Measurements from ENCODE around the gene RUNX2.

Gene RUNX2

DNA sequence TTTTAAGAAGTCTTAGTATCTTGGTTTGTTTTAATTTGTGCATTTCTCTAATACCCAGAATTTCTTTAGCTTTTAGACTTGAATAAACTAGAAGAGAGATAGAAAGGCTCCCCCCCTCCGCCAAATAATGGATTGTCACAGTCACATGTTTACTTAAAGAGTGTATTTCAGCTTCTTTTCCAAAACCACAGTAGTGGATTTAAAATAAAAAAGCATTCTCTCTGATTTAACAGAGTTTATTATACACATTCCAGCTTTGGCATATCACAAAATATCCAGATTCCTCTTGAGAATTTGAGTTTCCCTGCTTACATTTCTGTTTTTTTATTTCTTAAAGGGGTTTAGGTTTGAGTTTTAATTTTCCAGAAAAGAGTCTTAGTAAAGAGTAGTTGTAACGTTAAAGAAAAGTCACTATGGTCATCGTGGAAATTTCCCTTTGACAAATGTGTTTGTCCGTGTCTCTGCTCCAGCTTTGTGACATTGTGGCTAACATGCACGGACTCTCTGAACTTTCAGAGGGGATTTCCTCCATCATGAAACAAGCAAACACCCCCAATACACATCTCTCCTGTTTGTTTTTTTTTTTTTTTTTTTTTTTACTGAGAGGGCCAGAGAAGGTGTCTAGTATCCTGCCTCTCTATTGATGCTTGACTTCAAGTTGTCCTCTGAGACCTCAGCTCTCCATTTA is 163.1 kb downstream of the RUNX2 start:
- DNase-seq: no peak

DNA sequence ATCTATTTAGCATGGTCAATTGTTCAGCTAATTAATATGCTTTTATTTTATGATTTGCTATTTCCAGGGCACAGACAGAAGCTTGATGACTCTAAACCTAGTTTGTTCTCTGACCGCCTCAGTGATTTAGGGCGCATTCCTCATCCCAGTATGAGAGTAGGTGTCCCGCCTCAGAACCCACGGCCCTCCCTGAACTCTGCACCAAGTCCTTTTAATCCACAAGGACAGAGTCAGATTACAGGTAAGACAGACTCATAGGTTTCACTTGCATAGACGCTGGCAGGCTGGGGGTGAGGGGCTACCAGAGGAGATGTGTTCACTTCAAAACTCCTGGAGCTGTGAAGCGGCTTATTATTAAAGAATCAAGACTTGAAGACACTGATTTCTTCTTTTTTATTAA is 163.7 kb downstream of the RUNX2 start:
- no peak for DNase-seq

GRCh38 chr6:45493761-45494160 is 165.6 kb downstream of the RUNX2 start:
- DNase-seq: no peak

DNA sequence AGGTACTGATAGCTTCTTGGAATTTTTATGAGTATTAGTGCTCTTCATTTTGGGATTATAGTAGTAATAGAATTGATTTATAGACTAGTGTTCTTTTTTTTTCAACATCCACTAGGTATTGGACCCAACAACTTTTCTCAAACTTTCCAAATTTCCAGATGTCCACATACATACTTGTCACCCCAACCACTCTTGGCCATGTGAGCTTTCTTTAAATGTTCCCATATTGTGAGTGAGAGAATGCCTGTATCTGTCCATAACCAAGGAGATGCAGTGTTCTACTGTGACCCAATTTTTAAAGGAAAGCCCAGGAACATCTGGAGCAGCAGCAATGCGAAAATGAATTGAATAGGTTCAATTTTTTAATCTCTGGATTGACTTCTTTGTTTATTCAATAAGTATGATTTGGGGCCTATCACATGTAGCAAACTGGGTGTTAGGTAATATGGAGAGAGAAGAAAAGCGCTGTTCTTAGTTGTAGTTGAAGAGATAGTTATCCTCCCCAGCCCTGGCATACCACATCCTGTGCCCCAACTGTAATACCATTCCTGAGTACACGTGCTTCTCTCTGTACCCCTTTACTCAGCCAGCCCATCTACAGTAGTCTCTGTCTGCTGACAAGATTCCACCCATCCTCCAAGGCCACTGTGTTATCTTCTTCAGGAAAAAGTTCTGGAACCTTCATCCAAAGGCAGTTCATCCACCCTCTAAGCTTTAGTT is 166.4 kb downstream of the RUNX2 start:
- no peak for DNase-seq

GRCh38 chr6:45495429-45496084 is 167.4 kb downstream of the RUNX2 start:
- DNase-seq: no peak

GRCh38 chr6:45496085-45496433 is 167.9 kb downstream of the RUNX2 start:
- no peak for DNase-seq

DNA sequence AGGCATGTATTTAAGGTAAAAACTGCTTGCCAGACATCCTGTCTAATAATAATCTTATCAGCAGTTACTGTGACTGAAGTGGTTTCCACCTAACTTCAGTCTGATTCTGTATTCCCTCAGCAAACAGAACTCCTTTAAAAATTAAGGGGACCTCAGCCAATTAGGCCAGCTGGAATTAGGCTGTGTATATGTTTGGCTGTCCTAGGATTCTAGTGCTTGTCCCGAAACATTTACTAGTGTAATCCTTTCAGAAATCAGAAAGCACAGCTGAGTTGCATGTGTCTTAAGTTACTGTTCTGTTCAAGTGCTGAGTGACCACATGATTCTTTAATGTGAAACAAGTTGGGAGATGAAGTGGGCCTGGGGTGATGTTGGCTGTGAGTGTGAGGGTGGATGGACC is 170.5 kb downstream of the RUNX2 start:
- DNase-seq: no peak

DNA sequence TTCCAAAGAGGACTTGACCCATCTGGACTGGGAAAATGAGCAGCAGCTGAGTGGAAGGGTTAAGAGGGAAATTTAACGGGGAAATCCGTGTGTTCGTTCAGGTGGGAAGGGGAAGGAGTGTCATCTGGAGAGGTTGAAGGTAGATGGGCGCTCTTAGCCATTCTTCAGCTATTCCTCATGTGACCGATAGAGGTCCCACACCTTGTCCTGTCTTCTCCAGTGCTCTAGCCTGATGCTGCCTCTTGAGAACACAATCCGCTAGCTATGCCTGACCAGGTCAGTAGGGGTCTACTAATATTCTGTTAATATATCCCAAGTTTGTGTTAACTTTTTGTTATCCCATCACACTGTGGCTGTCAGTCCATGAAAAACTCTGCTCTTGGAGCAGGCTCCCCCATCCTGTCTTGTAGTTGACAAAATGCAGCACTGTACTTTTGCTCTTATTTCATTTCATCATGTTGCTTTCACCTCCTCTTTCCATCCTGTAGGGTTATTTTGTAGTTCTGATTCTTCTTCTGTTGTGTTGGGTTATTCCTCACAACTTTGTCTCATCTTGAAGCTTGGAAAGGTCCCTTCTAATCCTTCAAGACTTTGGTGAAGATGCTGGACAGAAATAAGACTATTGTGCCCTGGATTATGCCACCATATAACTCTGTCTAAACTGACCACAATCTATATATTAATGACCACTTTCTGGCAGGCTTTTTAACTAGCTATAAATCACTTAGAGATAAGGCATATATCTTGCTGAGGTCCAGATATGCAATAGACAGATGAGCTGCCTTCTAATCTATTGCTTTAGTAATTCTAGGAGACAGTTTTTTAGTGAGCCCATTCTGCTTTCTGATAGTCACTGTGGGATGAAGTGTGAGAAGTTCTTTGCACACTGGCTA is 173.0 kb downstream of the RUNX2 start:
- DNase-seq: no peak

- DNase-seq: no peak
Measured at GRCh38 chr6:45502456-45502855, 174.3 kb downstream of the RUNX2 start.

- peak; percentile 25 for DNase-seq
Measured at GRCh38 chr6:45504947-45505346, 176.8 kb downstream of the RUNX2 start.

DNA sequence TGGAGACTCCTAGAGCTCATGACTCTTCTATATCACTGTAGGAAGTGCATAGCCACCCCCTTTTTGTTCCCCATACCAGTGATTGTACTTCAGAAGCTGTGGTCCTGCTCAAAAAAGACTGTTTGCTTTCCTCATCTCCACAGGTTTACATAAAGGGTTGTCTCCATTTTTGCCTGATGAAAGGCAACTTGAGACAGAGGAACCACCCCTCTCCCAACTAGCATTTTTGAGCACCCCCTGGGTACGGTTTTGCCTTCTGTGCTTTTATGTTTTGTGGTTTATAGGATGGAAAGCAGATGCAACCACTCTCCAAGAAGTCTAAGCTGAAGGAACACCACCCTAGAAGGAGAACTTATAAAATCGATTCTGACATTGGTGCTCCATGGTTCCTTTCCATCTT is 177.3 kb downstream of the RUNX2 start:
- no peak for DNase-seq

DNA sequence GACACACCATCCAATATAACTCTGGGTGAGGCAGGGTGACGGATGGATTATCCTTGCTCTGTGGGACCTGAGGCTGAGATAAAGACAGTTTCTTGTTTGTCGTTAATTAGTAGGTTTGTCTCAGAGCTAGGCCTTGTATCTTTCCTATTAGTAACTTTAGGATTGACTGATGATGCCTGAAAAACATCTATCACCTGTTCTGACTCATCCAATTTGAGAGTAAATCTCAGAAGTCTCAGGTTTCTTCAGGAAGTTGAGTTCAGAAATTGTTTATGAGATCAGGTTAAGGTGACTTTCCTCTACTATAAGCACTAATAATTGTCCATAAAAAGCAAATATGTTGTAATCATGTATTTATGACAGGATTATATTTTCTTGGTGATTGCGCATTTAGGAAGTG is 179.1 kb downstream of the RUNX2 start:
- no peak for DNase-seq

GRCh38 chr6:45509426-45509825 is 181.3 kb downstream of the RUNX2 start:
- no peak for DNase-seq

GRCh38 chr6:45512717-45513116 is 184.6 kb downstream of the RUNX2 start:
- no peak for DNase-seq

- no peak for DNase-seq
Measured at GRCh38 chr6:45513213-45513618, 185.1 kb downstream of the RUNX2 start.

DNA sequence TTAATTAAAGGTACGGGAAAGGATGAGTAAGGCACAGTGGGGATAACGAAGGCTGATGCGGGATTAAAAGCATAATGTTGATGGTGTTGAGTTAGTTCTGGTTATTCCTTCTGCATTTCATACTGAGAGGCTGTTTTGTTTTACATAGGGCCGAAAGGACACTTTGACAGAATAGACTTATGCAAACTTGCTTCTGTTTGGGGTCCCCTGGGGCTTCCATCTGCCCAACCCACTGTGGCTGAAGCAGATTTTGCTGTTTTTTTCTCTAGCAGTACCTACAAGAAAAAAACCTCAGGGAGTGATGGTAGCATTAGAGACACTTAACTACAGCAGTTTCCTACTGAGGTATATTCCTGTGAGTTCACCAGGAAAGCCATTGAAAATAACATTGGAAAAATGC is 185.7 kb downstream of the RUNX2 start:
- no peak for DNase-seq

DNA sequence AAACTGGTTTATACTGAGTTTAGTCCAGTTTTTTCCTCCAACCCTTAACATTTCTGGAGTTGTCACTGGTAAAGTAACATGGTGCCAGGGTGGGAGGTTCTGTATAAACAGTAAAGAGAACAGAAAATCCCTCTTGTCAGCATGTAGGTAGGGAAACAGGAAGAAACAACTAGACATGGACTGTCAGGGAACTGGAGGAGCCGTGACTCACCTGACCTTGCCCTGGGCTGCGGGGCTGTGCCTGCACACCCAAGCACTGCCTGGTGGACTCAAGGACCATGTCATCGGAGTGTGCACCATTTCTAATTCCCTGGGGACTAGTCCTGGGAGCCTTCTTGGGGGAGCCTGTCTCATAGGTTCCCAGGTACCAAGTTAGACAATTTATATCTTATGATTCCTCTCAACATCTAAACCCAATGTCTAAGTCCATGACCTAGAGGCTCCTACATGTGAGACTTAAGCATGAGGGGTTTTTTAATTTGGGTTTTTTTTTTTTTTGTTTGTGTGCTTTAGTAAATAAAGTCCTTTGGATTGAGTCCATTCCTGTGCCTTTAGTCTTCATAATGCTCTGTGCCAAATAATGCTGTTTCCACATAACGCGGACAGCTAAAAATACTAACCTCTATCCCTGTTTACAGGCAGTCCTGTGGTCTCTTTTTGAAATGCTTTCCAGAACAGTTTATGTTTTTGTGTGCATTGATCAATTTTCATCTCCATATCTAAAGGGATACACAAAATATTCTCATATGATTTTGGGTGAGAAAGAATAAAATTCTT is 186.5 kb downstream of the RUNX2 start:
- DNase-seq: no peak

DNA sequence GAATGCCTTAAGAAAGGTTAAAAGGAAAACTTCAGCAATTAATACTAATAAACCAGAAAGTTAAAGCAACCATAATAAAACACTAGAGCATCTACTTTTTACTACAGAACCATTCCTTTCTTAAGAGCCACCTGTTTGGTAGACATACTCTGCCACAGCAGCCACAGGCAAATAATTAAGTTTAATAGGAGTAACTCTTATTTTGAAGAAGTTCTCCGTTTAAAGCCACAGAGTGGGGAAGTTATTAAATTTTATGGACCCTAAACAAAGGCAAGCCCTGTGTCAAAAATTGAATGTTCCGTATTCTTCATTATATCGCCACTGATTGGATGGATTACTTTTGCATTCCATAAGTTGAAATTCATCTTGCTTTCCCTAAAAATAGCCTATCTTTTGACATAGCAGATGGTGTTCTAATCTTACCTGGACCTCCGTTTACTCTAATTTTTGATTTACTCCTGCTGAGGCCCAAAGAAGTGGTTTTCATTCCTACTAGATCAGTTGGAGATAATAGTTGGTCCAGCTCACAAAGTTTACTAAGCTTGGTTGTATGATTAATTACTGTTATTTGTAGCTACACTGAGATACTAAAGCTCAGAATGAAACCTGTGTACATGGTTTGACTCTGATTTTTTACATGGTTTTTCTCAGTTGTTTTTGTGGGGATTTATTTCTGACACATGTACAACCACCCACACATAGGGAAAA is 190.0 kb downstream of the RUNX2 start:
- no peak for DNase-seq

- DNase-seq: no peak
Measured at GRCh38 chr6:45521226-45521625, 193.1 kb downstream of the RUNX2 start.

- no peak for DNase-seq
Measured at GRCh38 chr6:45522486-45522885, 194.4 kb downstream of the RUNX2 start.

GRCh38 chr6:45527210-45527609 is 199.1 kb downstream of the RUNX2 start:
- DNase-seq: no peak
